Neural cell (in vitro differentiated cells): ENCODE data around the gene DHX38. TPM values are rescaled to one million over a fixed set of nuclear protein-coding genes. Genes with fewer than 3 reads are reported as not detected.

Experiments
- H2AFZ ChIP-seq: fragments of 200-600, 300-800 bp; sonication (generic), shearing (Covaris generic); 2 replicates; pipeline ENCODE4 v1.6.0; 2014; ENCODE audit warnings: low read depth, mild to moderate bottlenecking, antibody characterized with exemption, low read length, moderate library complexity
- H3F3A ChIP-seq: fragments of 200-600 bp; shearing (Covaris generic); 2 replicates; pipeline ENCODE4 v1.6.1; 2016; ENCODE audit warnings: mild to moderate bottlenecking, moderate library complexity, mixed read lengths, antibody characterized with exemption, low read length; ENCODE audit not compliant: insufficient read depth, poor library complexity, severe bottlenecking
- H3K27ac ChIP-seq: fragments of 200-600, 300-800 bp; sonication (generic), shearing (Covaris generic); 2 replicates; pipeline ENCODE4 v1.5.1; 2014; ENCODE audit warnings: mild to moderate bottlenecking, low read length, moderate library complexity
- H3K27me3 ChIP-seq: fragments of 300-800, 200-600 bp; sonication (generic), shearing (Covaris generic); 2 replicates; pipeline ENCODE4 v1.6.0; 2014; ENCODE audit warnings: mild to moderate bottlenecking, low read depth, low read length, moderate library complexity; ENCODE audit not compliant: insufficient read depth
- H3K36me3 ChIP-seq: fragments of 300-800, 200-600 bp; sonication (generic), shearing (Covaris generic); 2 replicates; pipeline ENCODE4 v1.5.1; 2014; ENCODE audit warnings: mild to moderate bottlenecking, antibody characterized with exemption, low read length, moderate library complexity; ENCODE audit not compliant: insufficient read depth
- H3K4me2 ChIP-seq: fragments of 300-800, 200-600 bp; sonication (generic), shearing (Covaris generic); 2 replicates; pipeline ENCODE4 v1.6.0; 2014; ENCODE audit warnings: mild to moderate bottlenecking, low read length
- H3K4me3 ChIP-seq: fragments of 300-800, 200-600 bp; sonication (generic), shearing (Covaris generic); 2 replicates; pipeline ENCODE4 v1.5.1; 2014; ENCODE audit warnings: mild to moderate bottlenecking, low read length, moderate library complexity
- H3K79me2 ChIP-seq: fragments of 200-600 bp; shearing (Covaris generic); replicated peaks from 2 replicates; pipeline ENCODE4 v1.6.0; 2014; ENCODE audit warnings: mild to moderate bottlenecking, low read length, moderate library complexity; ENCODE audit not compliant: insufficient read depth
- H3K9ac ChIP-seq: fragments of 300-800, 200-600 bp; sonication (generic), shearing (Covaris generic); 2 replicates; pipeline ENCODE4 v1.6.1; 2016; ENCODE audit warnings: mild to moderate bottlenecking, low read length, mixed read lengths
- H3K9me2 ChIP-seq: fragments of 200-600 bp; shearing (Covaris generic); 2 replicates; pipeline ENCODE4 v1.6.1; 2016; ENCODE audit warnings: mild to moderate bottlenecking, low read length, mixed read lengths; ENCODE audit not compliant: insufficient read depth
- H3K9me3 ChIP-seq: fragments of 200-600, 300-800 bp; sonication (generic), shearing (Covaris generic); 2 replicates; pipeline ENCODE4 v1.6.1; 2016; ENCODE audit warnings: mild to moderate bottlenecking, mixed run types, low read length, moderate library complexity, mixed read lengths
- H4K20me1 ChIP-seq: fragments of 200-600 bp; shearing (Covaris generic); 2 replicates; pipeline ENCODE4 v1.6.1; 2016; ENCODE audit warnings: mild to moderate bottlenecking, mixed run types; ENCODE audit not compliant: insufficient read depth
- CTCF ChIP-seq: fragments of 450-650 bp; IDR thresholded peaks from 2 replicates; pipeline ENCODE4 v1.5.1; 2014; ENCODE audit warnings: antibody characterized with exemption, mild to moderate bottlenecking, moderate library complexity; ENCODE audit not compliant: poor library complexity, severe bottlenecking
- EP300 ChIP-seq: fragments of 450-650 bp; conservative IDR thresholded peaks from 2 replicates; pipeline ENCODE4 v1.6.1; 2014; ENCODE audit warnings: antibody characterized with exemption, mild to moderate bottlenecking, moderate library complexity; ENCODE audit not compliant: poor library complexity, severe bottlenecking
- EZH2 ChIP-seq: fragments of 200-600, 300-800 bp; shearing (Covaris generic), sonication (generic); IDR thresholded peaks from 2 replicates; pipeline ENCODE4 v1.6.1; 2014; ENCODE audit warnings: antibody characterized with exemption, low read length, borderline replicate concordance, mild to moderate bottlenecking; ENCODE audit not compliant: insufficient read depth, poor library complexity, severe bottlenecking
- MXI1 ChIP-seq: fragments of 450-650 bp; conservative IDR thresholded peaks from 2 replicates; pipeline ENCODE4 v1.6.1; 2014; ENCODE audit warnings: antibody characterized with exemption, mild to moderate bottlenecking; ENCODE audit not compliant: poor library complexity, severe bottlenecking
- POLR2AphosphoS5 ChIP-seq: IDR thresholded peaks from 2 replicates; pipeline ENCODE4 v1.6.1; 2012
- RAD21 ChIP-seq: fragments of 450-650 bp; conservative IDR thresholded peaks from 2 replicates; pipeline ENCODE4 v1.6.1; 2014; ENCODE audit warnings: antibody characterized with exemption, mild to moderate bottlenecking, moderate library complexity
- SMC3 ChIP-seq: fragments of 450-650 bp; conservative IDR thresholded peaks from 2 replicates; pipeline ENCODE4 v1.6.1; 2014; ENCODE audit warnings: antibody characterized with exemption, mild to moderate bottlenecking, moderate library complexity; ENCODE audit not compliant: poor library complexity
- TAF1 ChIP-seq: IDR thresholded peaks from 2 replicates; pipeline ENCODE4 v1.6.1; 2012; ENCODE audit warnings: low read depth
- polyA plus RNA-seq: library from polyadenylated mRNA; depleted of rRNA; stranded (reverse); fragments of >200 nt; gene quantifications from 2 replicates; pipeline ENCODE4 v1.2.3, GENCODE V29; 2014
- TF ChIP-seq, protein P1 (sequence below): IDR thresholded peaks from 2 replicates; pipeline ENCODE4 v1.6.1; 2012; ENCODE audit warnings: borderline replicate concordance

DHX38 gene
- polyA plus RNA-seq, 1 donor from 2014 or later, result 48.0 TPM

DNA sequence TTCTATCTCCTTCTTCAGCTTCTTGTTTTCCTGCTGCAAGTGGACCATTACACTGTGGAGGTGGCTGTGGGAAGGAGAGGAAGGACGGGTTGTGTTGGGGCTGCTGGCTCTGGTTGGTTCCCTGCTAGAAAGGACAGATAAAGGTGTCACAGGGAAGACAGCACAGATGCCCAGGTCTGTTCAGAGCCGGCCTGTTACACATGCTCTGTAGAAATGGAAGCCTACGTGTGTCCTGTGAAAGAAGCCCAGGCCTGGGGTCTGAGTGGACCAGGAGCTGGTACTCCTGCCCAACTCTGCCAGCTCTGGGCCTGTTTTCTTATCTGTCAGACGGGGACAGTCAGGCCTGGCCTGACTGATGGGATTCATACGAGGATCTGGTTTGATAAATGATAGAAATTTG lies 26.4 kb downstream of the DHX38 start:
- Histone ChIP-seq H4K20me1 (no peaks in the 10 kb centered on the region), H3K9me2 (no peaks in the 10 kb centered on the region), H3K27ac (no peak overlapping the region), H3F3A (no peaks in the 10 kb centered on the region), H3K79me2 (no peaks in the 10 kb centered on the region), H3K27me3 (no peaks in the 10 kb centered on the region), H3K4me3 (no peak overlapping the region), H3K9me3 (no peaks in the 10 kb centered on the region), H2AFZ (no peak overlapping the region), H3K9ac (no peak overlapping the region), H3K4me2 (no peak overlapping the region), H3K36me3 (no peaks in the 10 kb centered on the region)
- TF ChIP-seq RAD21 (no peak), CTCF (no peak), SMC3 (no peak)

- no peaks in the 10 kb centered on the region for H3K9me2 ChIP-seq
- no peaks in the 10 kb centered on the region for H3K36me3 ChIP-seq
- TF ChIP-seq SMC3 (no peak), CTCF (no peak), EZH2 (no peak), RAD21 (no peak), MXI1 (no peak), POLR2AphosphoS5 (no peak), TAF1 (no peak), EP300 (no peak)
- TF ChIP-seq, protein P1, sequence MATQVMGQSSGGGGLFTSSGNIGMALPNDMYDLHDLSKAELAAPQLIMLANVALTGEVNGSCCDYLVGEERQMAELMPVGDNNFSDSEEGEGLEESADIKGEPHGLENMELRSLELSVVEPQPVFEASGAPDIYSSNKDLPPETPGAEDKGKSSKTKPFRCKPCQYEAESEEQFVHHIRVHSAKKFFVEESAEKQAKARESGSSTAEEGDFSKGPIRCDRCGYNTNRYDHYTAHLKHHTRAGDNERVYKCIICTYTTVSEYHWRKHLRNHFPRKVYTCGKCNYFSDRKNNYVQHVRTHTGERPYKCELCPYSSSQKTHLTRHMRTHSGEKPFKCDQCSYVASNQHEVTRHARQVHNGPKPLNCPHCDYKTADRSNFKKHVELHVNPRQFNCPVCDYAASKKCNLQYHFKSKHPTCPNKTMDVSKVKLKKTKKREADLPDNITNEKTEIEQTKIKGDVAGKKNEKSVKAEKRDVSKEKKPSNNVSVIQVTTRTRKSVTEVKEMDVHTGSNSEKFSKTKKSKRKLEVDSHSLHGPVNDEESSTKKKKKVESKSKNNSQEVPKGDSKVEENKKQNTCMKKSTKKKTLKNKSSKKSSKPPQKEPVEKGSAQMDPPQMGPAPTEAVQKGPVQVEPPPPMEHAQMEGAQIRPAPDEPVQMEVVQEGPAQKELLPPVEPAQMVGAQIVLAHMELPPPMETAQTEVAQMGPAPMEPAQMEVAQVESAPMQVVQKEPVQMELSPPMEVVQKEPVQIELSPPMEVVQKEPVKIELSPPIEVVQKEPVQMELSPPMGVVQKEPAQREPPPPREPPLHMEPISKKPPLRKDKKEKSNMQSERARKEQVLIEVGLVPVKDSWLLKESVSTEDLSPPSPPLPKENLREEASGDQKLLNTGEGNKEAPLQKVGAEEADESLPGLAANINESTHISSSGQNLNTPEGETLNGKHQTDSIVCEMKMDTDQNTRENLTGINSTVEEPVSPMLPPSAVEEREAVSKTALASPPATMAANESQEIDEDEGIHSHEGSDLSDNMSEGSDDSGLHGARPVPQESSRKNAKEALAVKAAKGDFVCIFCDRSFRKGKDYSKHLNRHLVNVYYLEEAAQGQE, result no peak
- H3K27me3 ChIP-seq, result no peaks in the 10 kb centered on the region
- H3K9ac ChIP-seq, result no peak overlapping the region
- H3K4me2 ChIP-seq, result no peak overlapping the region
- no peaks in the 10 kb centered on the region for H4K20me1 ChIP-seq
- H2AFZ ChIP-seq, result no peak overlapping the region
- no peak overlapping the region for H3K4me3 ChIP-seq
- no peaks in the 10 kb centered on the region for H3F3A ChIP-seq
- H3K27ac ChIP-seq, result no peak overlapping the region
- no peaks in the 10 kb centered on the region for H3K9me3 ChIP-seq
- no peaks in the 10 kb centered on the region for H3K79me2 ChIP-seq
These were observed 28.7 kb downstream of the DHX38 start for GRCh38 chr16:72122308-72122707.
